Pancreas (tissue), 10 donors: ENCODE data around the gene ZNF474. TPM values are rescaled to one million over a fixed set of nuclear protein-coding genes. Genes with fewer than 3 reads are reported as not detected.
A peak's percentile ranks its signal among the peaks of the same experiment; 100 is the strongest.

Experiments used
- ATAC-seq, 4 donors: fragments of 200-7000 bp; cut with Tn5 transposase; one replicate each; pipeline versions ENCODE4 v1.8.0 to v1.9.1; 2020; ENCODE audit warnings: mild to moderate bottlenecking in 4 of 4, moderate library complexity in 4 of 4
- DNase-seq, 6 donors: peaks; one replicate each; pipeline ENCODE4 v3.0.0-alpha.2; 2020
- FAIRE-seq: peaks from 2 replicates; lab custom pipeline; 2012; peaks lifted over from hg19 to GRCh38; lab: Jason Lieb, UNC
- H3K27ac ChIP-seq, 4 donors: fragments of 200-600 bp; sonication (generic); 1 replicate in 3 of 4; 2 replicates in 1 of 4; pipeline versions ENCODE4 v1.5.0 to v1.8.0; 2020
- H3K27me3 ChIP-seq, 4 donors: fragments of 200-600 bp; one replicate each; pipeline ENCODE4 v1.8.0; 2021
- H3K36me3 ChIP-seq, 3 donors: fragments of 200-600 bp; sonication (generic) in 1 of 3; one replicate each; pipeline versions ENCODE4 v1.5.0 to v1.8.0; 2020 to 2021
- H3K4me1 ChIP-seq, 3 donors: fragments of 200-600 bp; one replicate each; pipeline ENCODE4 v1.8.0; 2021
- H3K4me3 ChIP-seq, 4 donors: fragments of 200-600 bp; sonication (generic) in 2 of 4; one replicate each; pipeline versions ENCODE4 v1.5.0 to v1.8.0; 2020 to 2021
- H3K9me3 ChIP-seq, 4 donors: fragments of 200-600 bp; one replicate each; pipeline ENCODE4 v1.8.0; 2021
- CTCF ChIP-seq, 4 donors: fragments of 200-600 bp; sonication (generic) in 3 of 4; IDR thresholded peaks; one replicate each; pipeline versions ENCODE4 v1.5.0 to v1.8.0; 2021; ENCODE audit warnings: antibody characterized with exemption in 4 of 4
- WGBS, 2 donors: extraction: QIAGEN DNeasy Blood & Tissue Kit; methylation state at CpG; one replicate each; pipeline ENCODE4 v1.1.7; 2013; 5-methylcytosine and 5-hydroxymethylcytosine counted together
- intact Hi-C, 3 donors: fragments of 100-400 bp; cut with DNase I; formaldehyde crosslinking; loops; one replicate each; pipeline versions ENCODE4 v1.11.1 to v1.14.2; 2022
- polyA plus RNA-seq, 2 donors: library from polyadenylated mRNA; stranded (reverse); fragments of 200-250 nt; gene quantifications; one replicate each; pipeline ENCODE4 v1.2.3, GENCODE V29; 2013
- total RNA-seq, 6 donors: library from RNA; stranded (reverse); fragmentation: NEBNext Ultra II Directional in 4 of 6; extraction: Animal tissue kit (Norgen Biotek cat#: 25700) in 4 of 6; gene quantifications; one replicate each; pipeline versions ENCODE4 v1.2.1 to v1.2.4, GENCODE V29; 2021 to 2023
- donor health status: healthy with polysubstance abuse.
- donor health status: DM: no; HTN: no; CAD: no; lungs with moderate emphysema.
- donor health status: DM: no; HTN: no; CAD: no.
- donor health status: control.
- donor health status: control.
- donor health status: Bipolar disorder and iron deficiency.
- donor health status: DM: yes; HTN: yes; CAD: no.
- donor health status: DM: no; HTN: no; CAD: no.
- donor health status: DM: no; HTN: no; CAD: no.
- donor health status: DM: yes; HTN: yes; CAD: no.

Gene ZNF474
- total and polyA plus RNA-seq, 8 donors = 0.08 to 0.56 (median 0.12) TPM; not detected in 5

DNA sequence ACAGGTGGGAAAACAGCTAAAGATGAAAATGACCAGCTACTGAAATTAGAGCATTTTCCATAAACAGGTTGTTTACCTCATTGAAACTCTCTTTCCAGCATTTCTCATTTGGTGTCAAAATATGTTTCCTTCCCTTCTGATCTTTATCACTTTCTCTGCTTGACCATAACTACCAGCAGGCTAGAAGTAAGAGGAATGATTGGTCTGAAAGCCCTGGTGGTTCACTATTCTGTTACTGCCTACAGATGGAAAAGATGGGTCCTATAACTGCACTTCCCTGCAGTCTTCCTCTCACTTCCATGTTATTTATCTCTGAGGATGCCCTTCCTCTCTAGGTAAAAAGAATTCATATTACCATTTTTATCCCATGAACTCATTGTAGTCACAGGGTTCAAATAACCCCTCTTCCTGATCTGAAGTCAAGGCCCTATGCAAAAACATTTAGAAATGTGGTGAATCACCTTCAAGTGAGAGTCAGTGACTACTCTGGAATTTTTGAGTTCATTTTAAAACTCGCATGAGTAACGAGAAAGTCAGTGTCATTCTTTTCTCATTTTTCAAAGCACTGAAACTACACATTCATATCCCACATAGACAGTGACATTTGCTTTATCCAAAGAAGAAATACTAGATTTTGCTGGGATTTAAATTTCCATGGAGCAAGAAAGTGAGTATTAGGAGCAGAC is 51.7 kb downstream of the ZNF474 start:
- FAIRE-seq (no peak), DNase-seq (no peak), ATAC-seq (peak in 2 of 4 donors; percentile 16 to 20)
- 60 to 68% methylated on average over 2 of the region's 2 CpGs for WGBS, 2 donors
- Histone ChIP-seq H3K9me3 (no peaks in the 10 kb centered on the region), H3K4me3 (no peak overlapping the region), H3K4me1 (no peaks in the 10 kb centered on the region), H3K27ac (no peak overlapping the region), H3K27me3 (no peaks in the 10 kb centered on the region), H3K36me3 (no peaks in the 10 kb centered on the region)
- intact Hi-C loops = no loop called here
- no peak for TF ChIP-seq CTCF (IDR thresholded peaks at IDR 0.05)

DNA sequence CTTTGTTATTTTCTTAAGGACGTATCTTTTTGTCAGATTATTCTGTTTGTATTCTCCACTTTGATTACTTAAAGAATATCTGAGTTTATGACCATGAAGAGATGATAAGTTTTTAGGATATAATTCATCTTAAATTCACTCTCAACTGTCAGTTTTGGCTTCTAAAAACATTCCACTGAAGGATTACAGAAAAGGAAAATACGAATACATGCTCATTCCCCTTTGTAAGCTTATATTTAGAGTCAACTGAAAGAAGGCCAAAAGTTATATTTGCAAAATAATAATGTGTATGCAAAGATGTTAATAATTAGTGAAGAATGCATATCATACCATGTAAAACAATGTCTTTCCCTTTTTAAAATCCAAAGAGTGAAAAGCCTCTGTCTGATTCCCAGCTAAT is 52.5 kb downstream of the ZNF474 start:
- TF ChIP-seq CTCF (IDR thresholded peaks at IDR 0.05) = no peak
- WGBS, 2 donors = 36 to 40% methylated on average over 2 of the region's 2 CpGs
- no peak for FAIRE-seq

DNA sequence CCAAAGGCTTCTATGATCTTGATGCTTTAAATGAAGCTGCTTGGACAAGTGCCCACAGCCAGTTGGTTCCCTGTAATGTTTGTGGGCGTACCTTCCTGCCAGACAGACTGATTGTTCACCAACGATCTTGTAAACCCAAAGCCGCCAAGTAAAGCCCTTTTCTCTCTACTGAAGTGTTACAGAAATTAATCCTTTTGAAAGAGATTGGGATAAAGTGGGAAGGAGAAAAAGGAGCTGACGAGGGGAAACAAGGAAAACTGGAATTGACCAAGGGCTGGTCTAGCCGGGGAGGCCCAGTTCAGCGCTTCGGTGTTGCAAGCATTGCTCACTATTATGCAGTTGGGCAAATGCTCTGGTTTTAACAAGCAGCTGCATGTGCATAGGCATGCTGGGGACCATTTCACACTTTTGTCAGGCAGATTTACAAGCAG is 53.2 kb downstream of the ZNF474 start:
- no peak for TF ChIP-seq CTCF (IDR thresholded peaks at IDR 0.05)
- WGBS, 2 donors = 60 to 62% methylated on average over 7 of the region's 7 CpGs
- Histone ChIP-seq H3K27me3 (no peaks in the 10 kb centered on the region), H3K27ac (no peak overlapping the region), H3K9me3 (no peaks in the 10 kb centered on the region), H3K4me3 (no peak overlapping the region), H3K36me3 (no peaks in the 10 kb centered on the region), H3K4me1 (no peaks in the 10 kb centered on the region)
- FAIRE-seq = no peak
- intact Hi-C loops = no loop called here
- peak in 2 of 4 donors; percentile 18 to 74 for ATAC-seq
- no peak for DNase-seq

More for the DNA sequence above, 52.5 kb downstream of the ZNF474 start:
- intact Hi-C loops = no loop called here
- Histone ChIP-seq H3K4me1 (no peaks in the 10 kb centered on the region), H3K27me3 (no peaks in the 10 kb centered on the region), H3K27ac (no peak overlapping the region), H3K4me3 (no peak overlapping the region), H3K36me3 (no peaks in the 10 kb centered on the region), H3K9me3 (no peaks in the 10 kb centered on the region)
- ATAC-seq = no peak
- no peak for DNase-seq

DNA sequence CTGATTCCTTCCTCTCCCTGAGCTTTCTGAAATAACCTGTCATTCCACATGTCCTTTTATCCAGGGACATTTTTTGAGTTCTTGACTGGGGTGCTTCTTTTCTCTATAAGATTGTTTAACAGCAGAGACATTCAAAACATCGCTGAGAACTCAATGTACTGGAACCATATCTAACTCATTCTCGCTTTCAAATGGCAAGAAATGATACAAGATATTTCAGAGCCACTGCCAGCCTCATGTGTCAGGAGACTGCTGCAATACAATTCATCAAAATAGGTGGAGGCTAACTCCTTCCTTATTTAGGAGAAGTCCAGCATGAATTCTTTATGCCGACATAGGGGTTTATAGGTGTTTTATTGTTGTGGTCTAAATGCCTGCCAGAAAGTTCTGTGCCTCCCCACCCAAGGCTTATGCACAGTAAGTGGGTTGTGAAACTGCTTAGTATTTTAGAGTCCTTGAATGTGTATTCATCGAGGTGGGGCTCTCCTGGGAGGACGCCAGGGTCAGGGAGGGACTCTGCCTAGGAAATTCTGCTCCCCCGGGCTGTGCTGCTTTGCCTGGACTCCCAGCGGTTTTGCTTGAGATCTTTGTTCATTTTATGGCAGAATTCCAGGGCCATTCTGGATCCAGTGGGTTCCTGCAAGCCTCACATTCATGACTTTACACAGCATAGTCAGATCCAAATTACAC is 53.9 kb downstream of the ZNF474 start:
- intact Hi-C loops = no loop called here
- 37 to 48% methylated on average over 7 of the region's 7 CpGs for WGBS, 2 donors
- no peak for FAIRE-seq
- ATAC-seq = peak in 3 of 4 donors; percentile 46 to 68 (median 62)
- H3K4me3 ChIP-seq = no peak overlapping the region
- H3K27me3 ChIP-seq = no peaks in the 10 kb centered on the region
- peak in 3 of 6 donors; percentile 18 to 25 (median 23) for DNase-seq
- H3K9me3 ChIP-seq = no peaks in the 10 kb centered on the region
- no peak for TF ChIP-seq CTCF (IDR thresholded peaks at IDR 0.05)
- H3K27ac ChIP-seq = no peak overlapping the region
- H3K4me1 ChIP-seq = no peaks in the 10 kb centered on the region
- no peaks in the 10 kb centered on the region for H3K36me3 ChIP-seq

- no peak overlapping the region for H3K27ac ChIP-seq
- ATAC-seq = no peak
- no peaks in the 10 kb centered on the region for H3K27me3 ChIP-seq
- TF ChIP-seq CTCF (IDR thresholded peaks at IDR 0.05) = no peak
- no peaks in the 10 kb centered on the region for H3K9me3 ChIP-seq
- H3K36me3 ChIP-seq = no peaks in the 10 kb centered on the region
- intact Hi-C loops = no loop called here
- DNase-seq = no peak
- H3K4me3 ChIP-seq = no peak overlapping the region
- no peaks in the 10 kb centered on the region for H3K4me1 ChIP-seq
- no peak for FAIRE-seq
Measured at GRCh38 chr5:122183788-122184170, 54.4 kb downstream of the ZNF474 start.
